MM.1S (cell line): ENCODE data around the gene TTC9.

Experiments used
- DNase-seq: peaks from one replicate; pipeline ENCODE4 v3.0.0-alpha.2; 2015
- H2AFZ ChIP-seq: fragments of 300-600 bp; sonication (generic); 2 replicates; pipeline ENCODE4 v1.6.0; 2016; ENCODE audit warnings: antibody characterized with exemption, low read length
- H3F3A ChIP-seq: fragments of 300-600 bp; sonication (generic); 2 replicates; pipeline ENCODE4 v1.6.1; 2016; ENCODE audit warnings: mild to moderate bottlenecking, antibody characterized with exemption, low read length, moderate library complexity, mixed read lengths; ENCODE audit not compliant: insufficient read depth
- H3K27ac ChIP-seq: fragments of 300-600 bp; sonication (generic); 2 replicates; pipeline ENCODE4 v1.5.1; 2016; ENCODE audit warnings: mild to moderate bottlenecking, low read length
- H3K27me3 ChIP-seq: fragments of 300-600 bp; sonication (generic); replicated peaks from 2 replicates; pipeline ENCODE4 v1.6.0; 2016; ENCODE audit warnings: low read length; ENCODE audit not compliant: insufficient read depth
- H3K36me3 ChIP-seq: fragments of 300-600 bp; sonication (generic); replicated peaks from 2 replicates; pipeline ENCODE4 v1.6.1; 2016; ENCODE audit warnings: mild to moderate bottlenecking, low read length, mixed read lengths; ENCODE audit not compliant: insufficient read depth
- H3K4me1 ChIP-seq: fragments of 300-600 bp; sonication (generic); 2 replicates; pipeline ENCODE4 v1.6.1; 2016; ENCODE audit warnings: low read length, mixed read lengths
- H3K4me2 ChIP-seq: fragments of 300-600 bp; sonication (generic); 2 replicates; pipeline ENCODE4 v1.6.0; 2016; ENCODE audit warnings: low read depth, low read length
- H3K4me3 ChIP-seq: fragments of 300-600 bp; sonication (generic); 2 replicates; pipeline ENCODE4 v1.5.1; 2016; ENCODE audit warnings: low read length, mixed read lengths
- H3K79me2 ChIP-seq: fragments of 300-600 bp; sonication (generic); 2 replicates; pipeline ENCODE4 v1.6.1; 2016; ENCODE audit warnings: mixed run types, low read length, mixed read lengths
- H3K9ac ChIP-seq: fragments of 300-600 bp; sonication (generic); 2 replicates; pipeline ENCODE4 v1.6.1; 2016; ENCODE audit warnings: low read length, mixed read lengths
- H3K9me2 ChIP-seq: fragments of 300-600 bp; sonication (generic); replicated peaks from 2 replicates; pipeline ENCODE4 v1.6.1; 2016; ENCODE audit warnings: mild to moderate bottlenecking, low read length, mixed read lengths; ENCODE audit not compliant: insufficient read depth
- H3K9me3 ChIP-seq: fragments of 300-600 bp; sonication (generic); replicated peaks from 2 replicates; pipeline ENCODE4 v1.6.1; 2016; ENCODE audit warnings: mild to moderate bottlenecking, low read length, mixed read lengths; ENCODE audit not compliant: insufficient read depth
- H4K20me1 ChIP-seq: fragments of 300-600 bp; sonication (generic); 2 replicates; pipeline ENCODE4 v1.6.1; 2016; ENCODE audit warnings: mild to moderate bottlenecking, low read length, moderate library complexity, mixed read lengths; ENCODE audit not compliant: insufficient read depth
- EZH2 ChIP-seq: fragments of 300-600 bp; sonication (generic); optimal IDR thresholded peaks from 2 replicates; pipeline ENCODE3; 2017; ENCODE audit warnings: low read depth, mild to moderate bottlenecking, antibody characterized with exemption, low read length, mixed read lengths
- EZH2phosphoT487 ChIP-seq: fragments of 300-600 bp; sonication (generic); IDR thresholded peaks from 2 replicates; pipeline ENCODE4 v1.6.1; 2018; ENCODE audit warnings: antibody characterized with exemption, low read length
- TF ChIP-seq, protein P1 (sequence below): fragments of 300-600 bp; sonication (generic); IDR thresholded peaks from 2 replicates; pipeline ENCODE4 v1.5.1; 2016; ENCODE audit warnings: antibody characterized with exemption, low read length, mixed read lengths

Gene TTC9

DNA sequence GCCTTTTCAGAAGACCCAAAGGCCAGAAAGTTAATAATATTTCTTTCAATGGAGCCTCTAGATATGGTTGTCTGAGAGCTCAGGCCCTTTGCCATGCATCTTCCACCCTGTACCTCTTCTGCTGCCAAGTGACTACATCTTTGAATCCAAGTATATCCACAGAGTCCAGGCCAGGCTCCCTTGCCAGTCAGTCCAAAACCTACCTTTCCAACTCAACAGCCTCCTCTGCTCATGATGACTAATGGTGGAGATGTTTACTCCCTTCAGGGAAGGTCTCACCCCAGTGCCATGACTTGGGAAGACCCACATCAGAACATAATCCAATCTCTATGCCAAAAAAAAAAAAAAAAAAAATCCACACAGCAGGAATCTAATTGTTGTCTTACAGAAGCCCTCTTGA is 20.4 kb downstream of the TTC9 start:
- Histone ChIP-seq H3K4me1 (peaks cover 21% of the 10 kb centered on the region), H3K4me3 (no peak overlapping the region), H3K9me3 (no peaks in the 10 kb centered on the region), H4K20me1 (no peaks in the 10 kb centered on the region), H3K27me3 (no peaks in the 10 kb centered on the region), H3K27ac (no peak overlapping the region), H3K79me2 (no peaks in the 10 kb centered on the region), H3K4me2 (no peak overlapping the region), H3K9ac (no peak overlapping the region), H3F3A (peaks cover 18% of the 10 kb centered on the region), H3K36me3 (no peaks in the 10 kb centered on the region), H3K9me2 (no peaks in the 10 kb centered on the region), H2AFZ (no peak overlapping the region)
- TF ChIP-seq, protein P1, sequence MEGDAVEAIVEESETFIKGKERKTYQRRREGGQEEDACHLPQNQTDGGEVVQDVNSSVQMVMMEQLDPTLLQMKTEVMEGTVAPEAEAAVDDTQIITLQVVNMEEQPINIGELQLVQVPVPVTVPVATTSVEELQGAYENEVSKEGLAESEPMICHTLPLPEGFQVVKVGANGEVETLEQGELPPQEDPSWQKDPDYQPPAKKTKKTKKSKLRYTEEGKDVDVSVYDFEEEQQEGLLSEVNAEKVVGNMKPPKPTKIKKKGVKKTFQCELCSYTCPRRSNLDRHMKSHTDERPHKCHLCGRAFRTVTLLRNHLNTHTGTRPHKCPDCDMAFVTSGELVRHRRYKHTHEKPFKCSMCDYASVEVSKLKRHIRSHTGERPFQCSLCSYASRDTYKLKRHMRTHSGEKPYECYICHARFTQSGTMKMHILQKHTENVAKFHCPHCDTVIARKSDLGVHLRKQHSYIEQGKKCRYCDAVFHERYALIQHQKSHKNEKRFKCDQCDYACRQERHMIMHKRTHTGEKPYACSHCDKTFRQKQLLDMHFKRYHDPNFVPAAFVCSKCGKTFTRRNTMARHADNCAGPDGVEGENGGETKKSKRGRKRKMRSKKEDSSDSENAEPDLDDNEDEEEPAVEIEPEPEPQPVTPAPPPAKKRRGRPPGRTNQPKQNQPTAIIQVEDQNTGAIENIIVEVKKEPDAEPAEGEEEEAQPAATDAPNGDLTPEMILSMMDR, result no peak
- DNase-seq, result no peak

DNA sequence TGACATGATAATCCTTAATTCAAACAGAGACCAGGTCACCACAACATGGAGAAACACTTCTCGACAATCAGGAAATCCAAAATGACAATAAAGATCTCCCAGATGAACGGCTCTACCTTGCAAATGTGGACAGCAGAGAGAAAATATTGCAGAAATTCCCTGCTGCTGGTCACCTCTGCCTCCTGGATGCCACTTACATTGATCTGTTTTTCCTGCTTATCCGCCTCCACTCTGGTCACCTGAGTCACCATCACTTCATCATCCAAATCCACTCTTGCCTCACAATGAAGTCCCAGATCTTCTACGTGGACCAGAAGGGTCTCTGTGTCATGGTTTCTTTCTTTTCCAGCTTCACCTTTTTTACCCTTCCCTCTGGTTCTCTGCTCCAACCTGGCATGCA is 21.1 kb downstream of the TTC9 start:
- H3K9ac ChIP-seq, result no peak overlapping the region
- H3K4me2 ChIP-seq, result no peak overlapping the region
- H3K9me3 ChIP-seq, result no peaks in the 10 kb centered on the region
- H3F3A ChIP-seq, result peaks cover 18% of the 10 kb centered on the region
- no peak overlapping the region for H3K27ac ChIP-seq
- peaks cover 24% of the 10 kb centered on the region for H3K4me1 ChIP-seq
- H3K9me2 ChIP-seq, result no peaks in the 10 kb centered on the region
- no peak overlapping the region for H2AFZ ChIP-seq
- H3K4me3 ChIP-seq, result no peak overlapping the region
- H4K20me1 ChIP-seq, result no peaks in the 10 kb centered on the region
- H3K27me3 ChIP-seq, result no peaks in the 10 kb centered on the region
- TF ChIP-seq, protein P1, result no peak
- TF ChIP-seq EZH2, result no peak
- no peak for TF ChIP-seq EZH2phosphoT487
- no peaks in the 10 kb centered on the region for H3K79me2 ChIP-seq
- no peaks in the 10 kb centered on the region for H3K36me3 ChIP-seq
- DNase-seq, result no peak

DNA sequence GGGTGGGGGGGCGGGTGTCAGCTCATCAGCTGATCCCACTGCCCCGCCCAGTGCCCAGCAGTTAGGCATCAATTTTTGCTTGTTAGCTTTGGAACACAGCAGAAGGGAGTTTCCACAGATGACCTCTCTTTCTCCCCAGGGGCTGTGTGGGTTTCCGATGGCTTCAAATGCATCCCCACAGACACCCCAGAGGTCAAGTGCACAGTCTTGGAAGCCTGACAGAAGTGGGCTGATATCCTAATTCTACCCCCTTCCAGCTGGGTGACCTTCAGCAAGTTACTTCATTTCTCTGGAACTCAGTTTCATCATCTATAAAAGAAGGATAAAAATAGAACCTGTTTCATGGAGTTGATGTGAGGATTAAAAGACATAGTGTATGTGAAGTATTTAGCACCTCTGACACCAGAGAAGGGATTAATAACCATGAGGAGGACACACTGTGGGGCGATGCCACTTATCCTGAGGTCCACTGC is 22.0 kb downstream of the TTC9 start:
- no peaks in the 10 kb centered on the region for H3K9me2 ChIP-seq
- no peak overlapping the region for H3K9ac ChIP-seq
- peaks cover 18% of the 10 kb centered on the region for H3F3A ChIP-seq
- no peak for DNase-seq
- no peak overlapping the region for H3K4me2 ChIP-seq
- H3K9me3 ChIP-seq, result no peaks in the 10 kb centered on the region
- H3K36me3 ChIP-seq, result no peaks in the 10 kb centered on the region
- H3K79me2 ChIP-seq, result no peaks in the 10 kb centered on the region
- H3K4me1 ChIP-seq, result peaks cover 24% of the 10 kb centered on the region
- no peak overlapping the region for H3K4me3 ChIP-seq
- no peaks in the 10 kb centered on the region for H3K27me3 ChIP-seq
- H2AFZ ChIP-seq, result no peak overlapping the region
- TF ChIP-seq EZH2phosphoT487, result no peak
- TF ChIP-seq, protein P1, result no peak
- TF ChIP-seq EZH2, result no peak
- H4K20me1 ChIP-seq, result no peaks in the 10 kb centered on the region
- no peak overlapping the region for H3K27ac ChIP-seq
